Keratinocyte (primary cell): ENCODE data around the gene DLGAP1. TPM values are rescaled to one million over a fixed set of nuclear protein-coding genes. Genes with fewer than 3 reads are reported as not detected.

Experiments
- DNase-seq: peaks from one replicate; pipeline ENCODE4 v3.0.0-alpha.2; 2011; ENCODE audit warnings: low read depth, missing footprints, low spot score
- FAIRE-seq: peaks from 2 replicates; lab custom pipeline; 2011; peaks lifted over from hg19 to GRCh38; lab: Jason Lieb, UNC
- H2AFZ ChIP-seq: 2 replicates; pipeline ENCODE4 v1.6.0; 2012; ENCODE audit warnings: low read length, control low read depth, inconsistent platforms; ENCODE audit not compliant: control insufficient read depth
- H3K27ac ChIP-seq: 2 replicates; pipeline ENCODE4 v1.5.1; 2011; ENCODE audit warnings: low read length; ENCODE audit not compliant: control insufficient read depth, insufficient read depth
- H3K27me3 ChIP-seq: 3 replicates; pipeline ENCODE4 v1.6.0; 2011; ENCODE audit warnings: low read length; ENCODE audit not compliant: control insufficient read depth, insufficient read depth; ENCODE audit errors: extremely low read depth
- H3K36me3 ChIP-seq, 2 experiments: 2 replicates in 1 of 2; 3 replicates in 1 of 2; pipeline ENCODE4 v1.5.1; 2011; ENCODE audit warnings: low read length in 2 of 2, mild to moderate bottlenecking in 1 of 2; ENCODE audit not compliant: control insufficient read depth in 2 of 2, insufficient read depth in 2 of 2; ENCODE audit errors: extremely low read depth in 1 of 2
- H3K4me1 ChIP-seq: 3 replicates; pipeline ENCODE4 v1.5.1; 2011; ENCODE audit warnings: low read length; ENCODE audit not compliant: control insufficient read depth, insufficient read depth; ENCODE audit errors: extremely low read depth
- H3K4me2 ChIP-seq: 3 replicates; pipeline ENCODE4 v1.6.0; 2011; ENCODE audit warnings: low read depth, low read length; ENCODE audit not compliant: control insufficient read depth, insufficient read depth; ENCODE audit errors: extremely low read depth
- H3K4me3 ChIP-seq, 3 experiments: fragments of 200-600 bp in 1 of 3; sonication (generic) in 1 of 3; 2 replicates in 2 of 3; 3 replicates in 1 of 3; pipeline ENCODE4 v1.5.1; 2011 to 2016; ENCODE audit warnings: low read length in 3 of 3, mild to moderate bottlenecking in 3 of 3, control low read depth in 2 of 3, inconsistent platforms in 1 of 3, low read depth in 1 of 3, mixed read lengths in 1 of 3, mixed run types in 1 of 3, moderate library complexity in 1 of 3; ENCODE audit not compliant: control insufficient read depth in 2 of 3, insufficient read depth in 2 of 3; ENCODE audit errors: extremely low read depth in 1 of 3
- H3K79me2 ChIP-seq: 2 replicates; pipeline ENCODE4 v1.6.0; 2012; ENCODE audit warnings: low read length; ENCODE audit not compliant: control insufficient read depth, insufficient read depth
- H3K9ac ChIP-seq: 3 replicates; pipeline ENCODE4 v1.6.0; 2011; ENCODE audit warnings: low read length; ENCODE audit not compliant: control insufficient read depth, insufficient read depth; ENCODE audit errors: extremely low read depth
- H3K9me1 ChIP-seq: 3 replicates; pipeline ENCODE4 v1.6.0; 2011; ENCODE audit warnings: low read length; ENCODE audit not compliant: control insufficient read depth, insufficient read depth; ENCODE audit errors: extremely low read depth
- H3K9me3 ChIP-seq: 2 replicates; pipeline ENCODE4 v1.5.1; 2012; ENCODE audit warnings: low read depth, low read length; ENCODE audit not compliant: control insufficient read depth
- H4K20me1 ChIP-seq: 3 replicates; pipeline ENCODE4 v1.6.0; 2011; ENCODE audit warnings: low read length; ENCODE audit not compliant: control insufficient read depth, insufficient read depth; ENCODE audit errors: extremely low read depth
- EZH2 ChIP-seq: IDR thresholded peaks from one replicate; pipeline ENCODE4 v1.6.1; 2012; ENCODE audit warnings: inconsistent platforms, mild to moderate bottlenecking, low read length, moderate library complexity
- dilution Hi-C: fragments of 300-500 bp; cut with MboI; formaldehyde crosslinking; loops from one replicate; pipeline ENCODE4 v1.7.0; 2020; ENCODE audit warnings: low sequenced_read_pairs; ENCODE audit not compliant: extremely low pct_ligation_motif_present
- polyA plus RNA-seq, 5 experiments: library from polyadenylated mRNA; depleted of rRNA in 3 of 5; stranded (reverse) in 3 of 5; stranded (forward) in 1 of 5; unstranded in 1 of 5; fragments of >200 nt; gene quantifications; 1 replicate in 1 of 5; 2 replicates in 3 of 5; 3 replicates in 1 of 5; pipeline versions ENCODE4 v1.2.1 to v1.2.3, GENCODE V29; 2011 to 2012; ENCODE audit warnings: missing spikeins in 2 of 5, low read depth in 1 of 5, low replicate concordance in 1 of 5
- TF ChIP-seq, protein P1 (sequence below), 3 experiments: IDR thresholded peaks in 1 of 3; conservative IDR thresholded peaks in 1 of 3; optimal IDR thresholded peaks in 1 of 3; 2 replicates in 2 of 3; 3 replicates in 1 of 3; pipeline versions ENCODE3 to v1.5.1; 2011; ENCODE audit warnings: low read length in 3 of 3, mild to moderate bottlenecking in 3 of 3, moderate library complexity in 2 of 3, control low read depth in 1 of 3, inconsistent platforms in 1 of 3; ENCODE audit not compliant: insufficient read depth in 2 of 3; ENCODE audit errors: extremely low read depth in 1 of 3

The DLGAP1 gene
- polyA plus RNA-seq, 1 donor (not counting 4 experiments of a cell fraction or from before 2014, with no cell fraction given) = not detected

DNA sequence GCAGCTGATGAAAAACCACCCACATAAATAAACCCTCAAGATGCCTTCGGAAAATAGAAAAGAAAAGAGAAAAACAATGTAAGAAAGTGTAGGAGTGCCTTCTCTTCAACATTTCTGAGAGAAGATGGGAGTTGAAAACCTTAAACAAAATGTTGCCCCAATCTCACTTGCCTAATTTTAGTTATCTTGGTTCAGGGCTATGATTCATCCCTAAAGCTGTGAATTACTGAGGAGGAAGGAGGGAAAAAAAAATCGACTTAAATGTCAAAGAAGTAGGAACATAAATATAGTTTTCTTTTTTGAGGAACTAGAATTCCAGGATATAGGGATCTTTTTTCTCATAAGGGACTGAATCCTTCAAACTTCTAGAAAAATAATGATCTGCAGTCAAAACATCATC lies 644.8 kb downstream of the DLGAP1 start:
- dilution Hi-C loops = no loop called here
- no peak overlapping the region for H3K9ac ChIP-seq
- H3K27ac ChIP-seq = no peak overlapping the region
- DNase-seq (no peak), FAIRE-seq (no peak)
- H3K9me3 ChIP-seq = no peaks in the 10 kb centered on the region
- no peaks in the 10 kb centered on the region for H3K9me1 ChIP-seq
- H3K36me3 ChIP-seq = no peaks in the 10 kb centered on the region
- H3K4me3 ChIP-seq = no peak overlapping the region
- H4K20me1 ChIP-seq = no peaks in the 10 kb centered on the region
- H2AFZ ChIP-seq = no peak overlapping the region
- no peak overlapping the region for H3K4me2 ChIP-seq
- no peak for TF ChIP-seq EZH2
- no peaks in the 10 kb centered on the region for H3K4me1 ChIP-seq
- H3K79me2 ChIP-seq = no peaks in the 10 kb centered on the region
- no peaks in the 10 kb centered on the region for H3K27me3 ChIP-seq

DNA sequence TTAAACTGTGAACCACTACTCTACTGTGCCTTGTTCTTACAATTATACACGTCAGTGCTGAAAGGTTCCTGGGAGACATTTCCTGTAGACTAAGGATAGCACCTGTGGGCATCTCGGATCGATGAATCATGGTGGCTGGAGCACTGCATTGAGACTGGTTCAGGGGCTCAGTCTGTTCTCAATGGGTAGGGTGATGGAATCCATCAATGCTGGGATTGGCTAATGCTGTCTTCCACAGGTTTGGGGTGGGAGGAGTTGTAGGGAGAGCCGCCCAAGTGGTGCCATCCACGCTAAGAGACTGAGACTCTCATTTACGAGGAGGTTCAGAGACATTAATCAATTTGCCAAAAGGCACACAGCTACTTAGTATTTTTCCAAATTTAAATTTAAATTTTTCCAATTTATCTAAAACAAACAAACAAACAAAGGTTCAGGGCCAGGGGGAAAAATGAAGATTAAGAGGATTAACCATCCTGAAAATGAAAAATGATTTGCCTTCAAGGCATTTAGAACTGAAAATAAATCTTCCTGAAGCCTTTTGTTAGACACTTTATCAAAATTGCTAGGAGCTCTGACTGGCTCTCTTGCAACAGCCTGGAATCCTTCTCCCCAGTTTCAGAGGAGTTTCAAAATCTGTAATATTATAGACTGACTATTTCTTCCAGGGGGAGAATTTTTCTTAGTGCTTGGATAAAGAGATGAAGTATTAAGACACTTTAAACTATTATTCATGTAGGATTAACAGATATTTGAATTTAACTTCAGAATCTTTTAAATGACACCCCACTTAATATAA lies 645.9 kb downstream of the DLGAP1 start:
- Histone ChIP-seq H3K4me2 (no peak overlapping the region), H2AFZ (no peak overlapping the region), H3K4me1 (no peaks in the 10 kb centered on the region), H4K20me1 (no peaks in the 10 kb centered on the region), H3K9me3 (no peaks in the 10 kb centered on the region), H3K4me3 (no peak overlapping the region), H3K79me2 (no peaks in the 10 kb centered on the region), H3K9ac (no peak overlapping the region), H3K27ac (no peak overlapping the region), H3K36me3 (no peaks in the 10 kb centered on the region), H3K9me1 (no peaks in the 10 kb centered on the region), H3K27me3 (no peaks in the 10 kb centered on the region)
- DNase-seq = no peak
- TF ChIP-seq, protein P1, sequence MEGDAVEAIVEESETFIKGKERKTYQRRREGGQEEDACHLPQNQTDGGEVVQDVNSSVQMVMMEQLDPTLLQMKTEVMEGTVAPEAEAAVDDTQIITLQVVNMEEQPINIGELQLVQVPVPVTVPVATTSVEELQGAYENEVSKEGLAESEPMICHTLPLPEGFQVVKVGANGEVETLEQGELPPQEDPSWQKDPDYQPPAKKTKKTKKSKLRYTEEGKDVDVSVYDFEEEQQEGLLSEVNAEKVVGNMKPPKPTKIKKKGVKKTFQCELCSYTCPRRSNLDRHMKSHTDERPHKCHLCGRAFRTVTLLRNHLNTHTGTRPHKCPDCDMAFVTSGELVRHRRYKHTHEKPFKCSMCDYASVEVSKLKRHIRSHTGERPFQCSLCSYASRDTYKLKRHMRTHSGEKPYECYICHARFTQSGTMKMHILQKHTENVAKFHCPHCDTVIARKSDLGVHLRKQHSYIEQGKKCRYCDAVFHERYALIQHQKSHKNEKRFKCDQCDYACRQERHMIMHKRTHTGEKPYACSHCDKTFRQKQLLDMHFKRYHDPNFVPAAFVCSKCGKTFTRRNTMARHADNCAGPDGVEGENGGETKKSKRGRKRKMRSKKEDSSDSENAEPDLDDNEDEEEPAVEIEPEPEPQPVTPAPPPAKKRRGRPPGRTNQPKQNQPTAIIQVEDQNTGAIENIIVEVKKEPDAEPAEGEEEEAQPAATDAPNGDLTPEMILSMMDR (optimal IDR thresholded peaks at IDR 0.05 in 1 of 3, IDR thresholded peaks at IDR 0.05 in 1 of 3, conservative IDR thresholded peaks at IDR 0.05 in 1 of 3; ENCODE audit: extremely low read depth in 1 of 3, insufficient read depth in 2 of 3, low read length in 3 of 3) = no peak
- TF ChIP-seq EZH2 = no peak
- no peak for FAIRE-seq
- dilution Hi-C loops = no loop called here
